IMR-90 (cell line): Measurements from ENCODE around the gene PIEZO1. TPM values are rescaled to one million over a fixed set of nuclear protein-coding genes. Genes with fewer than 3 reads are reported as not detected.

Experiments
- ATAC-seq: fragments of 200-7000 bp; cut with Tn5 transposase; 2 replicates; pipeline ENCODE4 v1.9.1; 2020; ENCODE audit warnings: low read depth, mild to moderate bottlenecking, moderate library complexity
- BruUV-seq: library from RNA; stranded (reverse); fragments of 400-500 nt; replicated peaks from 2 replicates; lab custom pipeline; 2021; lab: Mats Ljungman, UMichigan
- CTCF ChIA-PET: fragments of 300-600 bp; formaldehyde crosslinking; extraction: SDS; loops from one replicate; lab custom pipeline; 2021; ENCODE audit warnings: antibody characterized with exemption; lab: Yijun Ruan, JAX
- POLR2A ChIA-PET: fragments of 300-600 bp; sonication (Branson Sonifier 250); formaldehyde crosslinking; loops from one replicate; lab custom pipeline; 2022; ENCODE audit warnings: antibody characterized with exemption; ENCODE audit not compliant: unreplicated experiment; lab: Charles Lee
- DNase-seq: peaks from one replicate; pipeline ENCODE4 v3.0.0; 2013
- H2AFZ ChIP-seq: replicated peaks from 2 replicates; pipeline ENCODE3; 2013; ENCODE audit warnings: low read length, mild to moderate bottlenecking; ENCODE audit not compliant: poor library complexity
- H2AK5ac ChIP-seq: 2 replicates; pipeline ENCODE4 v1.6.1; 2013; ENCODE audit warnings: low read depth, low read length, inconsistent platforms
- H2AK9ac ChIP-seq: replicated peaks from 2 replicates; pipeline ENCODE3; 2013; ENCODE audit warnings: mild to moderate bottlenecking, low read depth, low read length, moderate library complexity; ENCODE audit not compliant: poor library complexity
- H2BK120ac ChIP-seq: 2 replicates; pipeline ENCODE4 v1.6.1; 2013; ENCODE audit warnings: low read depth, low read length, inconsistent platforms
- H2BK15ac ChIP-seq: 3 replicates; pipeline ENCODE4 v1.6.1; 2013; ENCODE audit warnings: low read depth, low read length, inconsistent platforms
- H2BK20ac ChIP-seq: 2 replicates; pipeline ENCODE4 v1.6.1; 2013; ENCODE audit warnings: low read depth, mild to moderate bottlenecking, inconsistent platforms, low read length, moderate library complexity
- H2BK5ac ChIP-seq: 2 replicates; pipeline ENCODE4 v1.6.1; 2013; ENCODE audit warnings: mild to moderate bottlenecking, low read depth, low read length, inconsistent platforms; ENCODE audit not compliant: poor library complexity, severe bottlenecking
- H3K14ac ChIP-seq: replicated peaks from 2 replicates; pipeline ENCODE4 v1.6.1; 2013; ENCODE audit warnings: low read depth, low read length, inconsistent platforms
- H3K18ac ChIP-seq: 2 replicates; pipeline ENCODE4 v1.6.1; 2013; ENCODE audit warnings: low read depth, low read length, control low read depth
- H3K23ac ChIP-seq: 2 replicates; pipeline ENCODE4 v1.6.1; 2013; ENCODE audit warnings: low read depth, low read length, inconsistent platforms
- H3K27ac ChIP-seq: 2 replicates; pipeline ENCODE4 v1.5.1; 2013; ENCODE audit warnings: mild to moderate bottlenecking, control low read depth, low read length; ENCODE audit not compliant: insufficient read depth
- H3K27me3 ChIP-seq: 2 replicates; pipeline ENCODE4 v1.6.1; 2013; ENCODE audit warnings: low read length; ENCODE audit not compliant: control insufficient read depth, insufficient read depth
- H3K36me3 ChIP-seq: 2 replicates; pipeline ENCODE4 v1.6.1; 2013; ENCODE audit warnings: low read length, mixed read lengths; ENCODE audit not compliant: control insufficient read depth, insufficient read depth
- H3K4ac ChIP-seq: 2 replicates; pipeline ENCODE4 v1.6.1; 2013; ENCODE audit warnings: low read depth, low read length, inconsistent platforms
- H3K4me1 ChIP-seq: 2 replicates; pipeline ENCODE4 v1.6.1; 2013; ENCODE audit warnings: low read length, mixed read lengths; ENCODE audit not compliant: control insufficient read depth, insufficient read depth
- H3K4me2 ChIP-seq: 2 replicates; pipeline ENCODE4 v1.6.1; 2013; ENCODE audit warnings: low read depth, mild to moderate bottlenecking, control low read depth, low read length, moderate library complexity
- H3K4me3 ChIP-seq: 2 replicates; pipeline ENCODE4 v1.5.1; 2013; ENCODE audit warnings: low read depth, mild to moderate bottlenecking, control low read depth, low read length, moderate library complexity; ENCODE audit not compliant: insufficient read depth
- H3K56ac ChIP-seq: 2 replicates; pipeline ENCODE4 v1.6.1; 2013; ENCODE audit warnings: low read length, inconsistent platforms; ENCODE audit not compliant: insufficient read depth; ENCODE audit errors: extremely low read depth
- H3K79me1 ChIP-seq, 2 experiments: 2 replicates each; pipeline ENCODE4 v1.6.1; 2013; ENCODE audit warnings: low read length in 2 of 2, inconsistent platforms in 1 of 2, low read depth in 1 of 2
- H3K9ac ChIP-seq: 2 replicates; pipeline ENCODE4 v1.6.1; 2013; ENCODE audit warnings: low read depth, low read length, control low read depth
- H3K9me1 ChIP-seq: 2 replicates; pipeline ENCODE4 v1.6.1; 2013; ENCODE audit warnings: low read length, inconsistent platforms; ENCODE audit not compliant: insufficient read depth
- H3K9me3 ChIP-seq: 2 replicates; pipeline ENCODE4 v1.6.1; 2013; ENCODE audit warnings: low read length; ENCODE audit not compliant: control insufficient read depth, insufficient read depth
- H4K20me1 ChIP-seq: 2 replicates; pipeline ENCODE4 v1.6.1; 2013; ENCODE audit warnings: low read length, inconsistent platforms; ENCODE audit not compliant: insufficient read depth
- H4K5ac ChIP-seq: 2 replicates; pipeline ENCODE4 v1.6.1; 2013; ENCODE audit warnings: mild to moderate bottlenecking, low read depth, low read length, control low read depth
- H4K8ac ChIP-seq, 2 experiments: 2 replicates each; pipeline ENCODE4 v1.6.1; 2013; ENCODE audit warnings: low read depth in 2 of 2, low read length in 2 of 2, control low read depth in 1 of 2, inconsistent platforms in 1 of 2
- H4K91ac ChIP-seq: 2 replicates; pipeline ENCODE4 v1.6.1; 2013; ENCODE audit warnings: low read depth, low read length, inconsistent platforms; ENCODE audit not compliant: insufficient read depth
- BHLHE40 ChIP-seq: fragments of 150-350 bp; IDR thresholded peaks from 2 replicates; pipeline ENCODE4 v1.6.1; 2016; ENCODE audit warnings: mild to moderate bottlenecking, low read depth, low read length
- CEBPB ChIP-seq: IDR thresholded peaks from 2 replicates; pipeline ENCODE4 v1.6.1; 2012; ENCODE audit warnings: low read depth, low read length, improper control_type of control experiment
- CHD1 ChIP-seq: IDR thresholded peaks from 2 replicates; pipeline ENCODE4 v1.6.1; 2012; ENCODE audit warnings: low read depth, low read length, improper control_type of control experiment
- CTCF ChIP-seq: conservative IDR thresholded peaks from 2 replicates; pipeline ENCODE4 v1.5.1; 2012; ENCODE audit warnings: mild to moderate bottlenecking, low read depth, low read length, improper control_type of control experiment
- ELK1 ChIP-seq: fragments of 150-350 bp; IDR thresholded peaks from 2 replicates; pipeline ENCODE4 v1.6.1; 2016; ENCODE audit warnings: low read depth, mild to moderate bottlenecking, low read length, moderate library complexity, borderline replicate concordance
- FOS ChIP-seq: fragments of 150-350 bp; IDR thresholded peaks from 2 replicates; pipeline ENCODE4 v1.6.1; 2016; ENCODE audit warnings: low read depth, low read length
- MAFK ChIP-seq: IDR thresholded peaks from 2 replicates; pipeline ENCODE4 v1.6.1; 2012; ENCODE audit warnings: low read depth, low read length, improper control_type of control experiment
- MAZ ChIP-seq: IDR thresholded peaks from 2 replicates; pipeline ENCODE4 v1.6.1; 2012; ENCODE audit warnings: low read depth, mild to moderate bottlenecking, low read length, improper control_type of control experiment, moderate library complexity, borderline replicate concordance
- MXI1 ChIP-seq: IDR thresholded peaks from 2 replicates; pipeline ENCODE4 v1.6.1; 2012; ENCODE audit warnings: low read depth, mild to moderate bottlenecking, low read length, moderate library complexity, borderline replicate concordance
- POLR2A ChIP-seq: IDR thresholded peaks from 2 replicates; pipeline ENCODE4 v1.6.1; 2012; ENCODE audit warnings: mild to moderate bottlenecking, low read depth, low read length
- RCOR1 ChIP-seq: IDR thresholded peaks from 2 replicates; pipeline ENCODE4 v1.6.1; 2012; ENCODE audit warnings: mild to moderate bottlenecking, low read length, improper control_type of control experiment; ENCODE audit not compliant: insufficient replicate concordance
- RFX5 ChIP-seq: IDR thresholded peaks from 2 replicates; pipeline ENCODE4 v1.8.0; 2012; ENCODE audit warnings: low read depth, mild to moderate bottlenecking, low read length, moderate library complexity
- USF2 ChIP-seq: fragments of 150-350 bp; IDR thresholded peaks from 2 replicates; pipeline ENCODE4 v1.6.1; 2017; ENCODE audit warnings: mild to moderate bottlenecking, antibody characterized with exemption, low read length, low read depth
- WGBS, 2 experiments: methylation state at CpG; one replicate each; pipeline versions ENCODE4 v1.1.5 to v1.1.7; 2013; ENCODE audit warnings: missing lambda C conversion rate in 2 of 2; ENCODE audit not compliant: insufficient read length in 1 of 2; ENCODE audit errors: extremely low coverage in 2 of 2; 5-methylcytosine and 5-hydroxymethylcytosine counted together
- dilution Hi-C: fragments of 300-500 bp; cut with HindIII; formaldehyde crosslinking; loops from one replicate; pipeline ENCODE4 v1.14.3; 2018; ENCODE audit warnings: low sequenced_read_pairs; ENCODE audit not compliant: unreplicated experiment
- in situ Hi-C: fragments of 300-500 bp; cut with MboI; formaldehyde crosslinking; loops from 3 replicates; pipeline ENCODE4 v1.14.3; 2019; ENCODE audit warnings: low sequenced_read_pairs, inconsistent platforms, mixed read lengths
- intact Hi-C: fragments of 100-400 bp; cut with micrococcal nuclease; formaldehyde crosslinking; loops from 2 replicates; pipeline ENCODE4 v1.10.0; 2022
- polyA plus RNA-seq, 3 experiments: library from polyadenylated mRNA; depleted of rRNA; stranded (reverse); fragments of >200 nt; gene quantifications; 2 replicates each; pipeline ENCODE4 v1.2.3, GENCODE V29; 2012; ENCODE audit warnings: low replicate concordance in 1 of 3
- total RNA-seq: library from RNA; depleted of rRNA; stranded (reverse); fragments of >200 nt; gene quantifications from 2 replicates; pipeline ENCODE4 v1.2.3, GENCODE V29; 2012

Gene PIEZO1
- total and polyA plus RNA-seq, 2 of the 4 experiments (the other 2 are of a cell fraction), result 36.2 to 372 TPM

GRCh38 chr16:88833086-88833485, 48.1 kb upstream of the PIEZO1 start:
- Histone ChIP-seq H4K20me1 (peaks cover 4% of the 10 kb centered on the region; the same call in 1 of the 2 replicates), H2BK5ac (no peak overlapping the region), H2AK5ac (no peak overlapping the region), H4K8ac (no peak overlapping the region), H3K9me3 (no peaks in the 10 kb centered on the region), H4K91ac (no peak overlapping the region), H3K9me1 (no peaks in the 10 kb centered on the region), H3K23ac (no peak overlapping the region), H3K14ac (no peak overlapping the region), H2AFZ (no peak overlapping the region), H3K4me3 (no peak overlapping the region), H2BK15ac (no peak overlapping the region), H3K4me2 (no peak overlapping the region), H3K56ac (no peak overlapping the region), H3K79me1 (no peaks in the 10 kb centered on the region), H2BK120ac (no peak overlapping the region), H2BK20ac (no peak overlapping the region), H3K18ac (no peak overlapping the region), H3K4ac (no peak overlapping the region), H3K27me3 (no peaks in the 10 kb centered on the region), H3K36me3 (peaks cover 19% of the 10 kb centered on the region; the same call in 1 of the 2 replicates), H3K9ac (no peak overlapping the region), H3K4me1 (peaks cover 4% of the 10 kb centered on the region; the same call in 1 of the 2 replicates), H4K5ac (no peak overlapping the region), H3K27ac (no peak overlapping the region), H2AK9ac (no peak overlapping the region)
- 100% methylated on average over 9 of the region's 13 CpGs; no CpG with 5 or more reads in 1 of the 2 experiments for WGBS, 2 experiments
- no TSS peak for BruUV-seq
- ATAC-seq (no peak), DNase-seq (no peak)
- intact Hi-C loops, result no loop called here
- ChIA-PET CTCF (no interaction called here), POLR2A (no interaction called here)
- in situ Hi-C loops, result no loop called here
- dilution Hi-C loops, result no loop called here
- no peak for TF ChIP-seq RCOR1
- TF ChIP-seq CHD1, result no peak
- no peak for TF ChIP-seq RFX5
- TF ChIP-seq MAZ, result no peak
- TF ChIP-seq ELK1, result no peak
- no peak for TF ChIP-seq MAFK
- no peak for TF ChIP-seq POLR2A
- TF ChIP-seq MXI1, result no peak
- no peak for TF ChIP-seq FOS
- no peak for TF ChIP-seq BHLHE40
- no peak for TF ChIP-seq CTCF
- TF ChIP-seq USF2, result no peak
- no peak for TF ChIP-seq CEBPB
